HCEC 1CT (cell line): ENCODE data around the gene POMT2.
A peak's percentile ranks its signal among the peaks of the same experiment; 100 is the strongest.

Experiments
- DNase-seq: peaks from one replicate; pipeline ENCODE4 v3.0.0-alpha.2; 2017

Gene POMT2

GRCh38 chr14:77264466-77265186, 56.1 kb downstream of the POMT2 start:
- DNase-seq, result no peak

- DNase-seq, result no peak
Measured at GRCh38 chr14:77260631-77261030, 60.1 kb downstream of the POMT2 start.

GRCh38 chr14:77260199-77260598, 60.5 kb downstream of the POMT2 start:
- DNase-seq, result no peak

- DNase-seq, result no peak
Measured at GRCh38 chr14:77259025-77259715, 61.5 kb downstream of the POMT2 start.

- no peak for DNase-seq
Measured at GRCh38 chr14:77258566-77258965, 62.1 kb downstream of the POMT2 start.

- no peak for DNase-seq
Measured at GRCh38 chr14:77257700-77258099, 63.0 kb downstream of the POMT2 start.

- no peak for DNase-seq
Measured at GRCh38 chr14:77256694-77257093, 64.0 kb downstream of the POMT2 start.

GRCh38 chr14:77253333-77254190, 67.1 kb downstream of the POMT2 start:
- no peak for DNase-seq

- no peak for DNase-seq
Measured at GRCh38 chr14:77251870-77252269, 68.8 kb downstream of the POMT2 start.

- no peak for DNase-seq
Measured at GRCh38 chr14:77250927-77251326, 69.8 kb downstream of the POMT2 start.

GRCh38 chr14:77249286-77249685, 71.4 kb downstream of the POMT2 start:
- DNase-seq, result no peak

- DNase-seq, result peak; percentile 20
Measured at GRCh38 chr14:77248666-77249065, 72.0 kb downstream of the POMT2 start.

- no peak for DNase-seq
Measured at GRCh38 chr14:77246784-77247183, 73.9 kb downstream of the POMT2 start.

GRCh38 chr14:77245820-77246219, 74.9 kb downstream of the POMT2 start:
- DNase-seq, result no peak

GRCh38 chr14:77243853-77244252, 76.8 kb downstream of the POMT2 start:
- no peak for DNase-seq

- DNase-seq, result no peak
Measured at GRCh38 chr14:77242752-77243151, 77.9 kb downstream of the POMT2 start.

- DNase-seq, result no peak
Measured at GRCh38 chr14:77241955-77242354, 78.7 kb downstream of the POMT2 start.

- no peak for DNase-seq
Measured at GRCh38 chr14:77240336-77240915, 80.3 kb downstream of the POMT2 start.

- DNase-seq, result no peak
Measured at GRCh38 chr14:77239412-77239811, 81.3 kb downstream of the POMT2 start.

GRCh38 chr14:77238996-77239395, 81.7 kb downstream of the POMT2 start:
- DNase-seq, result no peak

- DNase-seq, result no peak
Measured at GRCh38 chr14:77238356-77238755, 82.3 kb downstream of the POMT2 start.

GRCh38 chr14:77236814-77237213, 83.9 kb downstream of the POMT2 start:
- no peak for DNase-seq

- DNase-seq, result no peak
Measured at GRCh38 chr14:77231721-77232120, 89.0 kb downstream of the POMT2 start.
